Mesenteric fat pad (tissue), 1 donor: Measurements from ENCODE around the gene CLDN24. TPM values are rescaled to one million over a fixed set of nuclear protein-coding genes. Genes with fewer than 3 reads are reported as not detected.
"Not testable (repeated sequence)": the region's sequence is repeated elsewhere in the genome, so short reads cannot be mapped to it uniquely, and the experiment has no call there.

Experiments
- DNase-seq: peaks from one replicate; pipeline ENCODE4 v3.0.0-alpha.2; 2020; ENCODE audit warnings: low spot score
- total RNA-seq: library from RNA; stranded (reverse); fragmentation: NEBNext Ultra II Directional; extraction: Animal tissue kit (Norgen Biotek cat#: 25700); gene quantifications from one replicate; pipeline ENCODE4 v1.2.1, GENCODE V29; 2021
- donor health status: DM: yes; HTN: yes; CAD: no.

Gene CLDN24
- total RNA-seq, 1 donor from 2014 or later, result not detected

DNA sequence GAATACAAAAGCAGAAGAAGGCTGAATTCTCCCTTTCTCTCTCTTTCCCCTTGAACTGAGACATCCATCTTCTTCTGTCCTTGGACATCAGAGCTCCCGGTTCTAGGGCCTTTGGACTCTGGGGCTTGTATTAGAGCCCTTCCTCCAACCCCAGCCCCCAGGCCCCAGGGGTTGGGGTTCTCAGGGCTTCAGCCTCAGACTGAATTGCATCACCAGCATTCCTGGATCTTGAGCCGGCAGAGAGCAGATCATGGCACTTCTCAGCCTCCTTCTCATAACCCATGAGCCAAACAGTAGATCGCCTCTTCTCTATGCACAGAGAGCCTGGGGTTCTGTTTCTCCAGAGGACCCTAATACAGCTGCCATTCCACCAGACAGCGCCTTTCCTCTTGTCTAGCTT, 25.3 kb upstream of the CLDN24 start:
- DNase-seq, result no peak

DNA sequence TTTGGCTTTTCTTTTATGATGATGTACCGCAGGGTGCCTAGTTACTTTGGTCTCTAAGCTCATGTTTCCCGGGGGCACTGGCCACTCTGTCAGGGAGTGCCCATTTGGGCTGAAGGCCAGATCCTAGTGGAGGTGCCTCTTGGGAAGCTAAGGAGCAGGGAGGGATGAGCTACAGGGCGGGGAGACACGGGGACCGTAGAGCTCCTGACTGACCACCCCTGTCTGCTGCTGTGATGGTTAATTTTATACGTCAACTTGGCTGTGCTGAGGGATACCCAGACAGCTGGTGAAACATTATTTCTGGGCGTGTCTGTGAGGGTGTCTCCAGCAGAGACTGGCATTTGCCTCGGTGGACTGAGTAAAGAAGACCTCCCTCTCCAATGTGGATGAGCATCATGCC, 24.9 kb upstream of the CLDN24 start:
- DNase-seq, result no peak

DNA sequence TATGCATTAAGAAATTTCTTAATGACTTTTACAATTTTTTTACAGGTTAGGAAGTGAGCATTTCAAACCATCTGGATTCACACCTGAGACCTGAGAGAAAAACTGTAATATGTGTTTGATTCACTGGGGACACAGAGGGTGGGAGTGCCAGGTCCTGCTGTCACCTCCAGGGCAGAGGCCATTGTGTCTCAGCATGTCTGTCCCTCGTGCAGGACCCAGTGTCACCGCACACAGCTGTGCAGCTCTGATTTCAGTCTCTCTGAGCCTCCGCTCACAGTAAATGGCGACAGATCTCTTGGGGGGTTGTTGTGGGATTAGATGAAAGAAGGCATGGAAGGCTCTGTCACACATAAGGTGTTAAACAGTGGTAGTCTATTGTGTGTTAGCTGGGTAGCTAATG, 23.0 kb upstream of the CLDN24 start:
- DNase-seq, result peak; percentile 72

DNA sequence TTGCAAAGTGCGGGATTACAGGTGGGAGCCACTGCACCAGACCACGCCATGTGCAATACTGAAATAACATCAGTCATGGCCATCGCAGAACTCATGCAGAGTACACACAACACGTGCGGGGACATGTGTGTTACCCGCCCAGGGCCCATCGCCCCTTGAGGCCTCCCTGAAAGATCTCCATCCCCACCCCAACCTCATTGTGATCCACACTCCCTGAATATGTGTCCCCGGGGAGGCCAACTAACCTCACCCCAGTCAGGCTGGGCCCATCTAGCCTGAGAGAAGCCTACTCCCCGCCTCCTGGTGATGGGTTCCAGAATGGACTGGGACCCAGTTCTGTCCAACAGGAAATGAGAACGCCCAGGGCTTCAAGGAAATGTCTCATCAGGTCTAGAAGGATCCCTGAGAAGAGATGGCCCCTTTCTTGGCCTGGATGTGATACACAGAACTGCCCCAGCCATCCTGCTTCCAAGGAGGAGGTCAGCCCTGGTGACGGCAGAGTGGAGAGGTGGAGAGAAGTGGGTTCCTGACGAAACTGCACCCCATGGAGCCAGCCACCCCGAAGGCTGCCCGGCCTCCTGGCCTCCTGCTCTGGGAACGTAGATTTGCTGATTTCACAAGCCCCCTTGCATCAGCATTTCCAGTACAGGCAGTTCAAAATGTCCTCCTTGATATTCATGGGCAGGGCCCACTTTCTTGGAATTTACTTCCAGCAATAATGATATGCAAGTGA, 22.5 kb upstream of the CLDN24 start:
- peak; percentile 59 for DNase-seq

DNA sequence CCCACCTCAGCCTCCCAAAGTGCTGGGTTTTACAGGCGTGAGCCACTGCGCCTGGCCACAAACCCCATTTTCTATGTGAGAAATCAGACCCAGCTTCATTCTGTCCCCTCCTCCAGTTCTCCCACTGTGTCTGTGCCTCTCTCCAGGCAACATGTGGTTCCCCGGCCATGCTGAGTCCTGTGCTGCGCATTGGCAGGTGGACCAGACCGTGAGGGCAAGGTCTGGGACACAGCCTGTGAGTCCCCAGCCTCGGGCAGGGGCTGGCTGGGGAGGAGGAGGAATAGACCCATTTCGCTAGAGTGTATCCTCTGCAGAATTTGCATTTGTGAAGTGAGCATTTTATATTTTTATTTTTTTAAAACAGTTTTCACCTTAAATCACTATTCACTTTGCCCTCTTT, 21.5 kb upstream of the CLDN24 start:
- DNase-seq, result peak; percentile 74

DNA sequence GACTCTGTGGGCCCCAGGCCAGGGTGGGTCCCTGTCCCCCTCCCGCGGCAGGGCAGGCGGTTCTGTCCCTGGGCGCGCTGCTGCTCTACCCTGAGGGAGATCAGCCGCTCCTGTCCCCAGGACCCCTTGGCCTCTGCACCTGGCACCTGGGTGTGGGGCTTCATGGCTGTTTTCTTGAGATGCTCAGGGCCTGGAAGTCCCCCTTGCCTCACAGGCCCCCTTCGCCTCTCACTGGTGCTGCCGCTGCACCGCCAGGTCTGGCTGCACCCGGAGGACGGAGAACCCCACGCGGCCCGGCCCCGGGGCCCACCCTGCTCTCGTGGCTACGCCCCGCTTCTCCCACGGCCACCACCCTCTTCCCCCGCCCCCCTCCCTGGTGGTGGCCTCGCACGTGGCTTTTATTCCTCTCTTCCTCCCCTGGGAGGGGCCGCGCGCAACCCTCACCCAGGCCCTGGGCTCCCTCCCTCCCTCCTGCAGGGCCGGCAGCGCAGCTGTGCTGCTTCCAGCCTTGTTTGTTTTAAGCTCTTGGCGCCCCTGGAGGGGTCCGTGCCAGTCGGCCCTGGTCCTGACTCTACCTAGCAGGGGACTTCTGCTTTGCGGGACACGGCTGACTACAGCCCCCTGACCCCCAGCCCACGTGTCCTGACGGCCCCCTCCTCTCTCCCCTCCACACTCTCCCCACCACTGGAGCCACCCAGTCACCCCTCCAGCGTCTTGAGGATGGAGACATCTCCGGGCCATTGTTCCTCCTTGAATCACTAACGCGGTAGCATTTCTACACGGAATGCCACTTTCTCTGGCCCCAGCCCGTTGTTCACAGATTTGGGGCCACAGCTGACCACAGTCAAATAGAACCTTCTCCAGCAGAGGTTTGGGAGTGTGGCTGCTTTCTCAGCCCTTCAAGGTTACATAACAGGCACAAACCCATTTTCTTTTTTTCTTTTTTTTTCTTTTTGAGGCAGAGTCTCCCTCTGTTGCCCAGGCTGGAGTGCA, 20.6 kb upstream of the CLDN24 start:
- DNase-seq, result peak; percentile 87

DNA sequence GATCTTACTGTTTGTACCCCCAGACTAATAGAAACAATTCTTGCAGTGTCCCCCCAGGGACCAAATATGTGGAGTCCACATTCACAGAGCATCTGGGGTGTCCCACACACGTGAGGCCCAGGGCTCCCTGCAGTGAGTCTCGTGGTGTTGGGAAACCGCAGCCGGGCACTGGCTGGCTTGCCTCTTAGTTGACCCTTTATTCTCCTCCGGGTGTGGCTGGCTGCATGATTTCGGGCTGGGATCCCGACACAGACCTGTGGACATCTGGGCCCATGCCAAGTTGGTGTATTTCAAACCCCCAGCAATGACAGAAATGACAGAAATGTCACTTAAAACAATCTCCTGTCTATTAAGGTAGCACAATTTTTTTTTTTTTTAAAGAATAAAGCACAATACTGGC, 15.6 kb upstream of the CLDN24 start:
- peak; percentile 76 for DNase-seq

DNA sequence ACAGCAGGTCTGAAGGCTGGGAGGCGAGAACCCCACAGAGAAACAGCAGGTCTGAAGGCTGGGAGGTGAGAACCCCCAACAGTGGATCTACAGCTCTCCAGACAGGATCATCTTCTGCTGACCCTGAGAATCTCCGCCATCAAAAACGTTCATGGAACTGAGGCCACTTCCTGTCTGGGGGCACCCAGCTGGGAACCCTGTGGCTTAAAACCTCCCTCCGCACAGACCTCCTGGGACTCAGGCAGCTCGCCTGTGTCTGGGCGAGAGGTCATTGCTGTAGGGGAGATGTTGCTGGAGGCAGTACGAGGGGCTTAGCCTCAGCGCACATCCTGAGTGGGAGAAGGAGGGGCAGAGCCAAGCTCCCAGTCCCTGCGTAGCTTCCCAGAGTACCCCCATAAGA, 15.1 kb upstream of the CLDN24 start:
- DNase-seq, result peak; percentile 30

DNA sequence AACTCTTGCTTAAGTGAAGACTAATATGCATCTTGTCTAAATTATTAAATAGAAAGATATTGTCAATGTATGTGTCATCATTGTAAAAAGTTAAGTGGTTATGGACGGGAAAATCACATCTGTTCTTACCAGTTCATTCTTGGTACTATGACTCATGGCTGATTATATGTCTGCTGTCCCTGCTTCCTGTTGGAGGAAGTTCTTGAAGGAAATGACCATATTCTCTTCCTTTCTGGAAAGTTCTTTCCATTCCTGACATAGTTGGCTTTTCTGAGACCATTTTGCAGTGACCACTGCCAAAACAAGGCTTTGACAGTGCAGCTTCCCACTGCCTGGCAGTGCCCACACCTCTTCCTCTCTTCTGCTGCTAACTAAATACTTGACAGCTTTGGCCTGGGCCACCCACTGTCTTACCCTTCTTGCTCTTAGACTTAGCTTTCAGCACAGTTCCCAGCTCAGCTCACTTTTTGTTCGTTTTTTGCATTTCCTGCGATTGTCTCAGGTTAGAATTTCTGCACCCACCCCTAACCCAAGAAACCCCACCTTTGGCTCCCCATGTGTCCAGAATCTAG, 13.2 kb upstream of the CLDN24 start:
- DNase-seq, result peak; percentile 30

DNA sequence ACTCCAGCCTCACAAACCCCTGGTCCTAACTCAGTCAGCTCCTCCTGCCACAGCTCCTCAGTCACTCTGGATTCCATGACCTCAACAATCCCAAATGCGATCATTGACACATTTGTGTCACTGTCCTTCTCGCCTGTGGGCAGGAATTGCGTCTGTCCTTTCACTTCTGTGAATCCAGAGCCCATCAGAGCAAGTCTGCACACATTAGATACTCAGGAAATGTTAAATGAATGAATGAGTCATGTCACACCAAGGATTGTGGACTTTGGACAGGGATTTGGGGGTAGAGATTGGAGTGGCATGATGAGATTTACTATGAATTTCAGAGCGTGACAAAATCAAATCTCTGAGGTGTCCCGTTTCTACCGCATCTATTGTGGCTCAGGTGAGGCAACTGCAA, 11.8 kb upstream of the CLDN24 start:
- DNase-seq, result no peak

DNA sequence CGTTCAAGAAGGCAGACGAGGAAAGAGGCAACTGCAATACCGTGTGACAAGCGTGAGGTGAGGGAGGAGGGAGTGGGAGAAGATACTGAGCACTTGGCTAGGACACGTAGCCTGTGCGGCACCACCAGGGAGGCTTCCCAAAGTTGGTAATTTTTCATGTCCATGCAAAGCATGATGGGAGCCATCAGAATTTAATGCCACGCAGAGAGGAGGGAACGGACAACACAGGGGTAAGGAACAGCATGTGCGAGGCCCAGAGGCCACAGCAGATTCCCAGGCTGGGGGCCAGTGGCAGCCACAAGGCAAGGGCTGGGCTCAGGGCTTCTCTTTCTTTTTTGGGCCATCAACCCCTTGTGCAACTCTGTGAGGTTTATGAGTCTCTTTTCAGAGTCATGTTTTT, 11.0 kb upstream of the CLDN24 start:
- no peak for DNase-seq

DNA sequence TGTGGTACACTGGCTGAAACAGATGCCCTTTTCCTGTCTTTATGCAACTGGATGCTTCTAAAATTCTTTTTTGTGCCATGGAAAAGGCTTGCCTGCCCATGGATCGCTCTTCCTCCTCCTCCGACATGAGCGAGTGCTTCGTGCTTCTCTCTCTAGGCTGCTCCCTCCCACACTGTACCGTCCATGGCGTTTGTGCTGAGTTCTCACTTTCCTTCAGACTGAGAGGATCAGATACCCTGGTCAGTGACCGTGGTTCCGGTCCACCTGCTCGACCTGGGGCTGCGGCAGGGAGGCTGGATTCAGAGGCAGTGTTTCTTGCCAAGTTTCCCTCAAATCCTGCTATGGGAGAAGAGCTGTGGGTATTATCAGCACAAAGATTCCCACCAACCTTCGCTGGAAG, 10.2 kb upstream of the CLDN24 start:
- DNase-seq, result no peak

DNA sequence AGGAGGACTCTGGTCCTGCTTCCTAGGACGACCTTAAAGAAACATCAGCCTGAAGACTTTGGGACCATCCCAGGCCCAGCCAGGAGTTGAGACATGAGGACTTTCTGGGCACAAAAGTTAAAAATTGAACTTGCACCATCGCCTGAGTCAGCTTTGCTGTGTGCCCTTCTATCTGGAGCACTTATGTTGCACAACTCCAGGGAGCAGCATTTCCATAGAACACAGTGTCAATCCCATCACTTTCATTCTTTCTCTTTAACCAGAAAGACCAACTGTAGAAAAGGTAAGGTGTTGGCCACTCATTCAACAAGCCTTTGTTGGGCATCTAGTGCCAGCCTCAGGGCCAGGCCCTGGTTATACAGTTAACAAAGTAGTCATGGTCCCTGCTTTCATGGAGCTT, 8.6 kb upstream of the CLDN24 start:
- no peak for DNase-seq

DNA sequence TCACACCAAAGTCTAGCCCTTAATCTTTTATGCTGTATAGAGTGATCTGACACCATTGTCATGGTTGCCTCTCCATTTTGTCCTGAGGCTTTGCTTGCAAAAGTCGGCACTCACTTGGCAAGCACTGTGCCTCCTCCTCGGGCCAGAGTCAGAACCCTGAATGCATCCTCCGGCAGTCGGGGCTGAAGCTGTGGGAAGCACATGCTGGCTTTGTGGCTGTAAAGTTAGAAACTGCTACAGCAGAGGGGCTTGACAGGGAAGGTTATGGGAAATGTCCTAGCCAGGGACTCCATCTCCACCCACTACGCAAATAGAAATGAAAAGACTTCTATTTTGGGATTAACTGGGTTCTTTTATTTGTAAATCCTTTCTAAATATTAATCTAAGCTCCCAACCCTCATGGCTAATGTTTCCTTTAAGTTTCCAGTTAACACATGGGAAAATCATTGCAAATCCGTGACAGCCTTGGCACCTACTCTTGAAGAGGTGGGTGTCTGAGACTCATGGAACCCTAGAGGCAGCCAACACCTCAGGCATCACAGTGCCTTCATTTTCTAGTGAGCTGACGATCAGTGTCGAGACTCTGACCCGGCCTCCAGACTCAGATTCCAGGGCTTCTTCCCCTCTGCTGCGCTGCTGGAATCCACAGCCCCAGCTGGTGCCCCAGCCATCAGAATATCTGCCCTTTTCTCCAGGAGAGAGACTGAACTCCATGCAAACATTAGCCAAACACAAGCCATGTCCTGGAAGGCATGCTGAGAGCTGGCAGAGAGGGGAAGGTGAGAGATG, 7.9 kb upstream of the CLDN24 start:
- no peak for DNase-seq

DNA sequence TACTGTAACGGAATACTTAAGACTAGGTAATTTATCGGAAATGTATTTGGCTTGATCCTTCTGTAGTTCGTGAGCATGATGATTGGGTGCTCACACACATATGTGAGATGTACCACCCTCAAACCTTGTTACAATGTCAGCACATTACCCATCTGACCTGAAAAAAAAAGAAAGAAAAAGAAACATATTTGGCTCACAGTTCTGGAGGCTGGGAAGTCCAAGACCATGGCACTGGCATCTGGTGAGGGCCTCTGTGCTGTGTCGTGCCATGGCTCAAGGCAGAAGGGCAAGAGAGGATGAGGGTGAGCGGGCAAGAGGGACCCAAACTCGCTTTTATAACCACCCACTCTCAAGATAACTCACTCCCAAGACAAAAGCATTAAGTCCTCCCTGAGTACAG, 7.0 kb upstream of the CLDN24 start:
- DNase-seq, result no peak

DNA sequence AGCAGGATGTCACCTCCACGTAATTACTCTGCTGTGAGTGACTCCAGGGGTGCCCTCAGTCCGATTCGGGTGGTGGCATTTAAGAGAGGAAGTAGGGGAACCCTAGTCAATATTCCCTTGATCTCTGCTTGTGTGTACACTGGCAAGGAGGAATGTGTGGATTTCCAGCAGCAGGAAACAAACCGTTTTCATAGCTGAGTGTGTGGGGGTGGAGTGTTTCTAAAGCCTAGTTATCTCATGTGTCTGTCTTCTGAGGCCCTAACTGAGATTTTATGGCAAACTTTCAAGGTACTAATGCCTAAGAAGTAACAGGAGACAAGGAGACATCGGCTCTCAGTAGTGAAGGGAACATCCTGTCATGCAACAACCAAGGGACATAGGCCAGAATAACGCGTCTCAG, 6.6 kb upstream of the CLDN24 start:
- DNase-seq, result no peak

DNA sequence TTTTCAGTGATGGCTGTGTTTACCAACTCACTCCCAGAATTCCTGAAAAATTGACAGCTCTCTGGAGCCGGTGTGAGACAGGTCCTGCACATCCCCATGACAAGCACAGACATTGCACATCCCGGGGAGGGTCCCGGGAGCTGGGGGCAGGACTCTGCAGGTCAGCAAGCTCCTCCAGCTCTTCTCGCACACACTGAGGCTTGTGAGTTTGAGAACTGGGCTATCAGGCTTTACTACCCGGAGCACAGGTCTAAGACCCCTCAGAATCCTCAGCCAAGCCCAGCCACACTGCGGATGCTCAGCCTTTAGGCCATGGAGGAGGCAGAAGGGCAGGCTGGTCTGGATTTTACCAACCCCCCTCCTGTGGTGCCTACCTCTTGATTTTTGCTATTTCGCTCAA, 5.6 kb upstream of the CLDN24 start:
- no peak for DNase-seq

DNA sequence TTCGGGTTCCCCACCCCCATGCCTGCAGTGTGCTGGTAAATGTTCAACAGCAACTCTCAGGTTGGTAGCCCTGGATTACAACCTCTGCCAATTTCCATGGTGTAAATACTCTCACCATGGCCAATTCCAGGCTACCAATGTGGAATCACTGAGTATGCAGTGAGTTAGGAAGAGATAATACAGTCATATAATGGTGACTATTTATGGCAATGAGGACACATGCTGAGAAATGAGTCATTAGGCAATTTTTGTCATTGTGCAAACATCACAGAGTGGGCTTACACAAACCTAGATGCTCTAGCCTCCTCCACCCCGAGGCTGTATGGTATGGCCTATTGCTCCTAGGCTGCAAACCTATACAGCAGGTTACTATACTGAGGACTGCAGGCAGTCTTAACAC, 4.6 kb upstream of the CLDN24 start:
- DNase-seq, result no peak

DNA sequence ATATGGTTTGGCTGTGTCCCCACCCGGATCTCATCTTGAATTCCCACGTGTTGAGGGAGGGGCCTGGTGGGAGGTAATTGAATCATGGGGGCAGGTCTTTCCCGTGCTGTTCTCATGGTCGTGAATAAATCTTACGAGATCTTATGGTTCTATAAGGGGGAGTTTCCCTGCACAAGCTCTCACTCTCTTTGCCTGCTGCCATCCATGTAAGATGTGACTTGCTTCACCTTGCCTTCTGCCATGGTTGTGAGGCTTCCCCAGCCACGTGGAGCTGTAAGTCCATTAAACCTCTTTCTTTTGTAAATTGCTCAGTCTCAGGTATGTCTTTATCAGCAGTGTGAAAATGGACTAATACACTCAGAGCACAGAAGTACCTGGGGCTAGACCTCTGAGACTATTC, 4.2 kb upstream of the CLDN24 start:
- DNase-seq, result not testable (repeated sequence)

DNA sequence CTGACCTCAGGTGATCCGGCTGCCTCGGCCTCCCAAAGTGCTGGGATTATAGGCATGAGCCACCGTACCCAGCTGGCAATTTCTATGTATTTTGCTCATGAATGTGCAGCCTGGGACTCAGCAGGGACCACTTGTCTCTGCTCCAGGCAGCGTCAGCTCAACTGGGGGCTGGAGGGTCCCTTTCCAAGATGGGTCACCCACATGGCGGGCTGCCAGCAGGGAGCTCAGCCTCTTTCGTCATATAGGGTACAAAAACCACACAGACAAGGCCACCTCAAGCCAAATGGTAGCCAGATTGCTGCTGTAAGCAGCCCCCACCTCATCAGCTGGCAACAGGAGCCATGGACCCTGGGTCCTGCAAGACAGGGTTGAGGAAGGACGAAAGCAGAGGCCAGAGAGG, 2.4 kb upstream of the CLDN24 start:
- no peak for DNase-seq

DNA sequence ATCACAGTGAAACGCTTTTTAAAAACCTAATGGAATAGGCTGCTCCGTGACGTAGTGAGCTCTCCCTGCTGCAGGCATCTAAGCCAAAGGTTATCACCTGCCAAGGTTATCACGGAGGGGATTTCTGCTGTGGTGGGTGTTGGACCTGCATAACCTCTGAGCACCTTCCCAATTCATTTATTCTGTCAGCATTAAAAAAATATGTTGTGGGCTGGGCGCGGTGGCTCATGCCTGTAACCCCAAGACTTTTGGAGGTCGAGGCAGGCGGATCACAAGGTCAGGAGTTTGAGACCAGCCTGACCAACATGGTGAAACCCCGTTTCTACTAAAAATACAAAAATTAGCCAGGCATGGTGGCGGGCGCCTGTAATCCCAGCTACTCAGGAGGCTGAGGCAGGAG, 1.8 kb upstream of the CLDN24 start:
- DNase-seq, result not testable (repeated sequence)
